ENCODE results near the gene PTPRK. TPM values are rescaled to one million over a fixed set of nuclear protein-coding genes. Genes with fewer than 3 reads are reported as not detected.

Gene PTPRK
- total and polyA plus RNA-seq, 2 experiments from 2014 or later: 26.9 to 56.4 TPM

GRCh38 chr6:128452713-128453112, 67.7 kb downstream of the PTPRK start (continued):
- no peak for TF ChIP-seq ETS1 (IDR thresholded peaks at IDR 0.05)
- TF ChIP-seq ZNF114 (CRISPR knock-in tag; IDR thresholded peaks at IDR 0.05): no peak
- no peak for TF ChIP-seq CREB1 (CRISPR knock-in tag; IDR thresholded peaks at IDR 0.05; ENCODE audit: low read depth)
- no peak for TF ChIP-seq JUNB (IDR thresholded peaks at IDR 0.05; ENCODE audit: unreplicated experiment)
- no peak for TF ChIP-seq EZH2 (IDR thresholded peaks at IDR 0.05; ENCODE audit: low read depth, unreplicated experiment)
- no peak for TF ChIP-seq STAT1 (IDR thresholded peaks at IDR 0.05; ENCODE audit: unreplicated experiment)
- no peak for TF ChIP-seq ZNF331 (CRISPR knock-in tag; IDR thresholded peaks at IDR 0.05; ENCODE audit: low read depth)
- no peak for TF ChIP-seq REST (IDR thresholded peaks at IDR 0.05; ENCODE audit: unreplicated experiment)
- TF ChIP-seq POLR2AphosphoS5 (IDR thresholded peaks at IDR 0.05; ENCODE audit: low read depth): no peak
- TF ChIP-seq CTCF (conservative IDR thresholded peaks at IDR 0.05; ENCODE audit: low read depth in 2 of 2): no peak
- TF ChIP-seq EZH2phosphoT487 (IDR thresholded peaks at IDR 0.05; ENCODE audit: unreplicated experiment): no peak

GRCh38 chr6:128446497-128446896, 73.9 kb downstream of the PTPRK start:
- Histone ChIP-seq H3F3A (replicated peaks; ENCODE audit: low read depth) (no peaks in the 10 kb centered on the region), H4K20me1 (replicated peaks; ENCODE audit: insufficient read depth) (0 out of 2 replicates have a peak, but pooled peaks cover 3% of the 10 kb centered on the region), H3K4me2 (no peak overlapping the region), H3K27me3 (ENCODE audit: insufficient read depth) (no peaks in the 10 kb centered on the region), H2AFZ (no peak overlapping the region), H3K79me2 (replicated peaks; ENCODE audit: insufficient read depth) (peaks cover 72% of the 10 kb centered on the region), H3K4me1 (ENCODE audit: insufficient read depth) (peaks cover 15% of the 10 kb centered on the region; the same call in 1 of the 2 replicates), H3K36me3 (ENCODE audit: insufficient read depth) (no peaks in the 10 kb centered on the region), H3K9me2 (ENCODE audit: insufficient read depth) (no peaks in the 10 kb centered on the region), H3K4me3 (no peak overlapping the region), H3K27ac (ENCODE audit: low read depth) (no peak overlapping the region)
- DNase-seq (ENCODE audit: low spot score) (no peak), ATAC-seq (no peak)
- no peaks in the 10 kb centered on the region for H3K27me3 Mint-ChIP-seq (ENCODE audit: insufficient read depth, low read depth, poor library complexity)
- H3K4me3 Mint-ChIP-seq: no peak overlapping the region
- TF ChIP-seq REST (IDR thresholded peaks at IDR 0.05; ENCODE audit: unreplicated experiment) (no peak), CREB1 (CRISPR knock-in tag; IDR thresholded peaks at IDR 0.05; ENCODE audit: low read depth) (no peak), EZH2phosphoT487 (IDR thresholded peaks at IDR 0.05; ENCODE audit: unreplicated experiment) (no peak)
- peaks cover 38% of the 10 kb centered on the region for H3K4me1 Mint-ChIP-seq
- no peaks in the 10 kb centered on the region for H3K9me3 Mint-ChIP-seq
- H3K36me3 Mint-ChIP-seq (ENCODE audit: low read depth): no peaks in the 10 kb centered on the region
- no peak overlapping the region for H3K27ac Mint-ChIP-seq
